WERI-Rb-1 (cell line): ENCODE measurements around the gene KIF5C.

ENCODE experiments used
- DNase-seq: peaks from one replicate; pipeline ENCODE4 v3.0.0-alpha.2; 2020
- H3K27ac ChIP-seq: fragments of 250-450 bp; sonication (Bioruptor Pico); 2 replicates; pipeline ENCODE4 v1.5.1; 2020; ENCODE audit warnings: mild to moderate bottlenecking, moderate library complexity
- H3K27me3 ChIP-seq: fragments of 250-450 bp; sonication (Bioruptor Pico); 2 replicates; pipeline ENCODE4 v1.5.1; 2021; ENCODE audit warnings: mild to moderate bottlenecking, low read depth, moderate library complexity; ENCODE audit not compliant: insufficient read depth, severe bottlenecking
- H3K36me3 ChIP-seq: fragments of 250-450 bp; sonication (Bioruptor Pico); 2 replicates; pipeline ENCODE4 v1.5.1; 2020; ENCODE audit warnings: mild to moderate bottlenecking, moderate library complexity
- H3K4me3 ChIP-seq: 2 replicates; pipeline ENCODE4 v1.5.1; 2011; ENCODE audit warnings: low read depth, mild to moderate bottlenecking, control low read depth, low read length
- H3K9me3 ChIP-seq: fragments of 250-450 bp; sonication (Bioruptor Pico); 2 replicates; pipeline ENCODE4 v1.5.1; 2021; ENCODE audit warnings: mild to moderate bottlenecking, moderate library complexity; ENCODE audit not compliant: severe bottlenecking
- TF ChIP-seq, protein P1 (sequence below): IDR thresholded peaks from 2 replicates; pipeline ENCODE4 v1.5.1; 2011; ENCODE audit warnings: low read depth, mild to moderate bottlenecking, control low read depth, inconsistent platforms, low read length

Gene KIF5C

DNA sequence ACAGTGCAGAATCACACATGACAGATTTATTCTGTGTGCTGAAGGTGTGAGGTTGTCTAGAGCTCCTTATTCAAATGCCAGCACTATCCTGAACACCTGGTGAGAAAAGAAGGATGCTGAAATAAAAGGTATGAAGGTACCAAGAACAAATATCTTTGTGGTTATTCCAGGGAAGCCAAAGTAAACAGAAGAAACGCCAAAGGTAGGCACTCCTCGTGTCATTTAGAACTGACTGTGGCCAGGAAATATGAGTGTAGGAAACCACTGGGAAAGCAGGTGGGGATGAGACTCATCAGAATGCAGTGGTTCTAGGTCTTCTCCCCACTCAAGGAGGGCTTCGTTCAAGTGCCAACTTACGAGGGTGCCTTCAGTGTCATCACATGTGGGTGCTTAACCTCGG lies 80.8 kb downstream of the KIF5C start:
- Histone ChIP-seq H3K27me3 (peaks cover 26% of the 10 kb centered on the region), H3K36me3 (no peaks in the 10 kb centered on the region), H3K4me3 (no peak overlapping the region), H3K9me3 (no peaks in the 10 kb centered on the region), H3K27ac (no peak overlapping the region)
- DNase-seq = no peak
- TF ChIP-seq, protein P1, sequence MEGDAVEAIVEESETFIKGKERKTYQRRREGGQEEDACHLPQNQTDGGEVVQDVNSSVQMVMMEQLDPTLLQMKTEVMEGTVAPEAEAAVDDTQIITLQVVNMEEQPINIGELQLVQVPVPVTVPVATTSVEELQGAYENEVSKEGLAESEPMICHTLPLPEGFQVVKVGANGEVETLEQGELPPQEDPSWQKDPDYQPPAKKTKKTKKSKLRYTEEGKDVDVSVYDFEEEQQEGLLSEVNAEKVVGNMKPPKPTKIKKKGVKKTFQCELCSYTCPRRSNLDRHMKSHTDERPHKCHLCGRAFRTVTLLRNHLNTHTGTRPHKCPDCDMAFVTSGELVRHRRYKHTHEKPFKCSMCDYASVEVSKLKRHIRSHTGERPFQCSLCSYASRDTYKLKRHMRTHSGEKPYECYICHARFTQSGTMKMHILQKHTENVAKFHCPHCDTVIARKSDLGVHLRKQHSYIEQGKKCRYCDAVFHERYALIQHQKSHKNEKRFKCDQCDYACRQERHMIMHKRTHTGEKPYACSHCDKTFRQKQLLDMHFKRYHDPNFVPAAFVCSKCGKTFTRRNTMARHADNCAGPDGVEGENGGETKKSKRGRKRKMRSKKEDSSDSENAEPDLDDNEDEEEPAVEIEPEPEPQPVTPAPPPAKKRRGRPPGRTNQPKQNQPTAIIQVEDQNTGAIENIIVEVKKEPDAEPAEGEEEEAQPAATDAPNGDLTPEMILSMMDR = no peak

DNA sequence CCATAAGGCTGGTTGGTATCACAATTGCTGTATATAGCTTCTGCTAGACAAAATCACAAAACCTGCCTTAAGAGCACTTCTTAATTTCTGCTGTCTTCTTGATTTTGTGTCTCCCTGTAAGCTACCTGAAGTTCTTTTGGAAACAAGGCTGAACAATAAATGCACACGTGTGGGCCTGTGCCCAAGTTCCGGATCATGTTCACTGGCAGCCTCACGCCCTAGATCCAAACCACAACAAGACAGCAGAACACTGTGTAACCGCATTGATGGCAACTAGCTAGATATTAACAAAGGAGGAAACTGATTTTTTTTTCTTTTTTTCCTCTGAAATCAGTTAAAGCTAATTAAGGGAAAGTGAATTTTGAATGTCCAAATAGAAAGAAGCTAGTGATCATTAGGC lies 82.0 kb downstream of the KIF5C start:
- Histone ChIP-seq H3K27me3 (peaks cover 24% of the 10 kb centered on the region), H3K27ac (no peak overlapping the region), H3K4me3 (no peak overlapping the region), H3K36me3 (no peaks in the 10 kb centered on the region), H3K9me3 (no peaks in the 10 kb centered on the region)
- TF ChIP-seq, protein P1 = no peak
- no peak for DNase-seq

DNA sequence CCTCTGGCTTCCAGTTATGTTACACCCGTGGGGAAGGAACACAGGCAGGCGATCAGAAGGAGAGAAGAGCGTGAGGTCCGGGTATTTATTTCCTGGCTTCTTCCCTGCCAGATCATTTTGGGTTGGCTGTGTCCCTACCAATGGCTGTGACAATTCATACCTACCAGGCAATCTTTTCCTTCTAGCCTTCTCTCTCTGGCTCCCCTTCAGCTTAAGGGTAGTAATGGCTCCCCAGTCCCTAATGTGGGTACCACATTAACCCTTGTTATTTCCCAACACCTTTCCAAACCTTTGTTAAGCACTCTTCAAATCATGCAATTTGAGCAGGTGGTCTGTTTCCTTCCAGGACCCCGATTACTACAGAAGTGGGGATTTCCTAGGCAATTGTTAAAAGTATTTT lies 84.7 kb downstream of the KIF5C start:
- H3K4me3 ChIP-seq = no peak overlapping the region
- no peaks in the 10 kb centered on the region for H3K36me3 ChIP-seq
- peaks cover 17% of the 10 kb centered on the region for H3K27me3 ChIP-seq
- H3K9me3 ChIP-seq = no peaks in the 10 kb centered on the region
- DNase-seq = no peak
- TF ChIP-seq, protein P1 = no peak
- no peak overlapping the region for H3K27ac ChIP-seq

DNA sequence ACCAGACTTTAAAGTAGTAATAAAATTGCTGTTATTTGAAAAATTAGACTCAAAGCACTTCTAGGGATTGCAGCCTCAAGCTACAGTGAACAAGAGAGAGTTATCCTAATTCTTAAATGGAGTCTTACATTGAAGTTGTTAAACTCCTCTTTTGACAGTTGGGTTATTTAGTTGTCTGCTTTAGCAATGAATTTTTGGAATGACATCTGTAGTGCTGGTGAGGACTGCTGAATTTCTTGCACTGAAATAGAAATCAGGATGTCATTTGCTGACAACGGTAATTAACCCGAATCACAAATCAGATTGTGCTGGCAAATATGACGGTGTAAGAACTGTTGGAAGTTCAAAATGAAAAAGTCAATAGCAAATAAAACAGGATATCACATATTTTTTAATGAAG lies 85.5 kb downstream of the KIF5C start:
- no peak overlapping the region for H3K4me3 ChIP-seq
- H3K27me3 ChIP-seq = peaks cover 14% of the 10 kb centered on the region
- no peaks in the 10 kb centered on the region for H3K36me3 ChIP-seq
- TF ChIP-seq, protein P1 = no peak
- H3K27ac ChIP-seq = no peak overlapping the region
- no peak for DNase-seq
- no peaks in the 10 kb centered on the region for H3K9me3 ChIP-seq

DNA sequence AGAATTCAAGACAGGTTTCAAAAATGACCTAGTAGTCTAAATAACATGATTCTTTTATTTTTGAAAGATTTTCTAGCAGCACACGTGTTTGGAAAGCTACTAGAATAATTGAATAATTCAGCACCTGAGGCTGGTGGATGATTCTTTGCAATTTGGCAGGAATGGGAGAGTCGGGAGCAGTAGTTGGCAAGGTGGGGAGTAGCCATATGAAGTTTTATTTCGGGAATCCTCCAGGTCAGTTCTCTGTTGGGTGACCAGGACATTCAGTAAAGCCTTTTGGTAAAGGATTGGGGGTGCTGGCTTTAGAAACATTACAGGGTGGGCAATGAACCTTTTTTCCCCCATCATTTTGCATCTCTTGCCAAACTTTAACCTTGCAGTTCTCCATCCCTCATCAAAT lies 88.4 kb downstream of the KIF5C start:
- Histone ChIP-seq H3K27me3 (peaks cover 10% of the 10 kb centered on the region), H3K27ac (no peak overlapping the region), H3K36me3 (no peaks in the 10 kb centered on the region), H3K4me3 (no peak overlapping the region), H3K9me3 (no peaks in the 10 kb centered on the region)
- TF ChIP-seq, protein P1 = no peak
- DNase-seq = no peak

DNA sequence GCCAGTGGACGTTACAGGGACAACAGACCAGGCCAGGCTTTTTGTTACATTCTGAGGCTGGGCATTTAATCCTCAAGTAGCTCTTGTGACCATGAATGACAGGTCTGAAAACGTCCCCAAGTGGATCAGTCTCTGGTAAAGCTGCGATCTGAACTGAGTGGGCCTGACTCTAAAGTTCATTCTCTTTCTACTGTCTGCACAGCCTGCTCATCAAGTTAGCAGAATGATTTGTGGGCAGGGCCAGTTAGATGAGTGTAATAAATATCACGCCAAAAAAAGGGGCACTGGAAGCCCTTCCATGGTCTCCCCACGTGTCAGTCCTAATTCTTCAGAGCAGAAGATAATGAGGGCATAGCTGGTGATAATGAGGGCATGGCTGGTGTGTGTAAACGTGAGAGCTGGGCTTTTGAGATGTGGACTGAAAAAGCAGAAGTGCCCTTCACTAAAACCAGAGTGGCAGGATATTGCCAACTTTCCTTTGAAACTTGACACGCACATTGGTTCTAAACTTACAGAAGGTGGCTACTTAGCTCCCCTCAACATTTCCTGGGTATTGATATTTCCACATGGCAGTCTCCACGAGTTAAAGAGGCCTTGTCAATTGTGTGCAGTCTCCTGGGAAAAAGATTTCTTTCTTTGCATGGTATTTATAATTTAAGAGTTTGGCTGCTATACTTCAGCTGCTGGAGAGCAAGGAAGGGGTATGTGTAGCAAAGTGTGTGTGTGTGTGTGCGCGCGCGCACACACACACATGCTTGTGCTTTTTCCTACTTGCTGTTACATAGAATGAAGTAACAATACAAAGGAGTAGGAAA lies 90.8 kb downstream of the KIF5C start:
- TF ChIP-seq, protein P1 = no peak
- DNase-seq = no peak
- H3K27ac ChIP-seq = no peak overlapping the region
- H3K4me3 ChIP-seq = no peak overlapping the region
- H3K9me3 ChIP-seq = no peaks in the 10 kb centered on the region
- peaks cover 6% of the 10 kb centered on the region for H3K27me3 ChIP-seq
- no peaks in the 10 kb centered on the region for H3K36me3 ChIP-seq
